Activated CD4-positive, alpha-beta T cell treated with anti-CD3 and anti-CD28 coated beads for 48 hours (primary cell): ENCODE results near the gene RXRB.

ENCODE experiments used
- DNase-seq: peaks from one replicate; pipeline ENCODE4 v3.0.0-alpha.2; 2020

Gene RXRB

DNA sequence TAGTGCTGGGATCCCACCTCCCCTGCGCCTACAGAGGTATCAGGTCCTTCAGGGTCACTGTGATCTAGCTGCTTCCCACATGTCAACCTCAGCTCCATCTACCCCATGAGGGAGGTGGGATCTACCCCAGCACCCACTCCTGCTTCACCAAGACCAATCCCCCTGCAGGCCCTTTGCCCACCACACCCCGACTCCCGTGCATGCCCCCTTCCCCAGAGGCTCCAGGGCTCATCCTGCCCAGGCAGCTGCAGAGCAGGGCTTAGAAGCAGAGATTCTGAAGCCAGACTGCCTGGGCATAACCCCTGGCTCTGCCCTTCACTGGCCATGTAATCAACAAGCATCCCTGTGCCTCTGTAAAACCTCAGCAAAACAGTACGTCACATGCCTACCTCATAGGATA lies 25.7 kb downstream of the RXRB start:
- no peak for DNase-seq

DNA sequence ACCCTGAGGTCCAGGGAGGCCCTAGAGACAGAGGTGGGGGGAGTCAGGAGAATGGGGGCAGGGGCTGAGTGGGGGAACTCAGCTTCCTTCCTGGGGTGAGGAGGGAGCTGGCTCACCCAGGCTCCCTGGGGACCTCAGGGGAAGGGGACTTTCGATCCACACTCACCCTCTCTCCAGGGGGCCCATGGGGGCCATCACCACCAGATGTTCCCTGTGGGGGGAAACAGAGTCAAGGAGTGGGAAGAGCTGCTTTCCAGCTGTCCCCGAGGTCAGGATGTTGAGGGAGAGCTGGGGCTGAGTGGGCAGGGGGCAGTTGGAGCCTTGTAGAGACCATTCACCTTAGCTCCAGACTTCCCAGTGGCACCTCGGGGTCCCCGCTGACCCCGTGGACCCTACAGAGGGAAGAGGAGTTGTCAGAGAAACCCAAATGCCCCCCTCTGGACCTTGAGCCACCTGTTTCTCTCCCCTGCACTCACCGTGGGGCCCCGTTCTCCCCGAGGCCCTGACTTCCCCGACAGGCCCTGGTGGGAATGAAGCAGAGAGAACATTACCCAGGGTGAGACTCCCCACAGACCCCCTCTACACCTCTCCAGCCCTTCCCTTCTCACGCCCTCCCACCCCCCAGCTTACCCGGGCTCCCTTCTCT lies 26.8 kb downstream of the RXRB start:
- DNase-seq, result no peak

DNA sequence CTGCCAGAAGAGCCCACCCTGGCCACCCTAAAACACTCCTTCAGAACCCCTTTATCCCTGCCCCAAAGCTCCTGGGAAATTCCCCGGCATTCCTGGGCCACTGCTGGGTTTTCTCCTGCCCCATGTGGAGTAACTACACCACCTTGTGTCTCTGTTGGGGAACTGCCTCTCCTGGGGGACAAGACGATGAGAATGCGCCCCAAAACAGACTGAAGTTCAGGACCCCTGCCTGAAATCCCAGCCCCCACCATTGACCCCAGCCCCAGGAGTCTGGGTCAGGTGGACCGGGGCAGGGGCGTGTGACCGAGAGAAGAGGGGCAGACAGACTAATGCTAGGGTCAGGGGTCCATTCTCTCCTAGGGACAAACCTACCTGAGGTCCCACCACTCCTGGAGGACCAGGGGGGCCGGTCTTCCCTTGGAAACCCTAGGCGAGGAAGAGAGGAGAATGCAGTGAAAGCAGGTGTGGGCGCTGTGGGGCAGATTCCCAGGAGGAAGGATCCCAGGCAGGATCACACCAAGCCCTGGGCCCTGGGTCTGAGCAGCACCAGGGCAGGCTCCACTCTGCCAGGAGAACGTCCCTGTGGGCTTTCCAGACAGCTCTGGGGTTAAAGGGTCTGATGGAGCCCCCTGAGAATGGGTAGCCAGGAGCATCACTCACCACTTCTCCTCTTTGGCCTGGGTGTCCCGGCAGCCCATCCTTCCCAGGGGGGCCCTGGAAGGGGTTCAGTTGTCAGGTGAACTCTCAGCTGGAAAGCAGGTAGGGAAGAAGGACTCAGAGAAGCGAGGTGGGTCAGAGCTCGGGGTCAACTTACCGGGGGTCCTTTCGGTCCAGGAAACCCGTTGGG lies 27.6 kb downstream of the RXRB start:
- no peak for DNase-seq

DNA sequence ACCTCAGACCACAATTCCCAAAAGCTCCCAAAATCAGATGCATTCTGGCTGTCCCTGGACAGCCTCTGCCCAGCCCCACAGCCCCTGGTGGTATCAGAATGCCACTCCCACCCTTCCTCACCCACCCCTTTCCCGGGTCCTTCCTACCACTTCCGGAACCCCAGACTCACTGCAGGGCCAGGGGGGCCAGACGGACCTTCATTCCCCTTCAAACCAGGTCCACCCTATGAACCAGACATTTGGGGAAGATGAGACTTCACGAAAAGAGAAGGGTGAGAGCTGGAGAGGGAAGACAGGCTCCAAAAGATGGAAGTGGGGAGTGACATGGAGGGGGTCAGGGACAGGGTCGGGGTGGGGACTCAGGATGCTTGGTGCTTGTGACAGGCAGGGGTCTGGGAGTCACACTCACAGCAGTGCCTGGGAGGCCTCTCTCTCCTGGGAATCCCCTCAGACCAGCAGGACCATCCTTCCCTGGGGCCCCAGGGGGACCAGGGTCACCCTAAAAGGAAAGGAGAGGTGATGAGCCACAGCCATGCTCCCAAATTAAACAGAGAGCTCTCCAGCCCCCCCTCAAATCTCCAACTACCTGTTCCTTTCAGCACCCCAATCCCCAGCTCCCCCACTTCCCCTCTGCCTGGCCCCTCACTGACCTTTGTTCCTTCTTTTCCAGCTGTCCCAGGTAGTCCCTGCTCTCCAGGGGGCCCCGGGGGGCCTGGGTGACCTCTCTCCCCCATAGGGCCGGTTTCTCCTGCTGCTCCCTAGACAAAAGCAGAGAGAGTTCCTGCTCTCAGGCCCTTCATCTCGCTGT lies 28.4 kb downstream of the RXRB start:
- DNase-seq, result no peak

DNA sequence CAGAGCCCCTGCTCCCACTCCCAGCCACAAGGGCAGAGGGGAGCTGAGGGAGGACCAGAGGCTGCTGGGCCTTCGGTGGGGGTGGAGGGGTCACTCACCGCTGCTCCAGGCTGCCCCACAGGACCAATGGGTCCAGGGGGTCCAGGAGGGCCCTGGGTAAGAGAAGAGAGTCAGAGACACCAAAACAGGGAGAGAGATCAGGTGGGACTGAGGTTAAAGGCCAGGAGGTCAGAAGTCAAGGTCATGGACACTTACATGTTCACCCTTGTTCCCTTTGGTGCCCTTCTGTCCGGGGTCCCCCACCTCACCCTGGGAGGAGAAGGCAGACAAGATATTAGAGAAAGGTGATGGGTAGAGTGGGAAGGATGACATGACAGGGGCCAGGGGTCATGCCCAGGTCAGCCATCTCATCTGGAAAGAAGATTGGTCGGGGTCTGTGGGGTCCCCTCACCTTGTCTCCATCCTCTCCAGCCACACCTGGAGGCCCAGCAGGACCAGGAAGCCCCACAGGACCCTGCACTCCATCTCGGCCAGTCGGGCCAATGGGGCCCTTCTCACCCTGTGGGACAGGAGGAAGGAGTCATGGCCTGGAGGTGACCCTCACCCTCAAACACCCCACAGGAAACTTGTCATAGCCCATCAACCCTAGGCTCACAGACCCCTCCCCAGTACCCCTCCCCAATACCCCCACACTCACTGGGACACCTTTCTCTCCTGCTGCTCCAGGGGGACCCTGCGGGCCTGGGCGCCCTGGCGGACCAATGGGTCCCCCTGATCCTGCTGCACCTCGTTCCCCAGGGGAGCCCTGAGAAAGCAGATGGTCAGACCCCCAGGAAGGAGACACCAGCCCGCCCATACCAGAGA lies 29.2 kb downstream of the RXRB start:
- no peak for DNase-seq

DNA sequence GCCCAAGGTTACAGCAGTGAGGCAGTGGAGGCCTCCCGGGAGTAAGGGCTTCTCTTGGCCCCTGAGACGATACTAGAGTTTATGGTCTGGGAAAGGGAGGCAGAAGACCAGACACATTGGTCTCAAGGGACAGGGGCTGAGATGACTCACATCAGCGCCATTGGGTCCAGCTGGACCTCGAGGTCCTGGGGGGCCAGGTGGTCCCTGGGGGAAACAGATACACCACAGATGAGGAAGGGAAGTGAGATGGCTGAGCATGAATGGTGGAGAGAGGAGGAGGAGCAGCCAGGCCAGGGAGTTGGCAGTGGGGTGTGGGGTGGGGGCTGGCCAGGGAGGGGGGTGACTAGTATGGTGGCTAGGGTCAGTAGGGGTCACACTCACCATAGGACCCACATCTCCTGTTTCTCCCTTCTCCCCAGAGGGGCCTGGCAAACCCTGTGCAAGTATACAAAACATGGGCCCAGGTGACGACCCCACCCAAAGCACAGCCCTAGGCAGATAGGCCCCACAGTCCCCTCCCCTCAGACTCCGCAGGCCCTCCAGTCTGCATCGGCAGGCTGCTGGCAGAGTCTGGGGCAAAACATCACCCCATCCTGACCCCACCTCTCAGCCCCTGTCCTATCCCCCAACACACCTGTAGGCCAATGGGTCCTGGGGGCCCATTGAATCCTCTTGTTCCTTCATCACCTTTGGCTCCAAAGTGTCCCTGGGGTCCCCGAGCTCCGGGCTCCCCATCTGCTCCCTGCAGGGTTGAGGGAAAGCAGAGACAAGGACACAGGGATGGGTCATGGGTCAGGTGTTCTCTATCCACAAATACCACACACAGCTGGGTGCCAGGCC lies 30.1 kb downstream of the RXRB start:
- no peak for DNase-seq

DNA sequence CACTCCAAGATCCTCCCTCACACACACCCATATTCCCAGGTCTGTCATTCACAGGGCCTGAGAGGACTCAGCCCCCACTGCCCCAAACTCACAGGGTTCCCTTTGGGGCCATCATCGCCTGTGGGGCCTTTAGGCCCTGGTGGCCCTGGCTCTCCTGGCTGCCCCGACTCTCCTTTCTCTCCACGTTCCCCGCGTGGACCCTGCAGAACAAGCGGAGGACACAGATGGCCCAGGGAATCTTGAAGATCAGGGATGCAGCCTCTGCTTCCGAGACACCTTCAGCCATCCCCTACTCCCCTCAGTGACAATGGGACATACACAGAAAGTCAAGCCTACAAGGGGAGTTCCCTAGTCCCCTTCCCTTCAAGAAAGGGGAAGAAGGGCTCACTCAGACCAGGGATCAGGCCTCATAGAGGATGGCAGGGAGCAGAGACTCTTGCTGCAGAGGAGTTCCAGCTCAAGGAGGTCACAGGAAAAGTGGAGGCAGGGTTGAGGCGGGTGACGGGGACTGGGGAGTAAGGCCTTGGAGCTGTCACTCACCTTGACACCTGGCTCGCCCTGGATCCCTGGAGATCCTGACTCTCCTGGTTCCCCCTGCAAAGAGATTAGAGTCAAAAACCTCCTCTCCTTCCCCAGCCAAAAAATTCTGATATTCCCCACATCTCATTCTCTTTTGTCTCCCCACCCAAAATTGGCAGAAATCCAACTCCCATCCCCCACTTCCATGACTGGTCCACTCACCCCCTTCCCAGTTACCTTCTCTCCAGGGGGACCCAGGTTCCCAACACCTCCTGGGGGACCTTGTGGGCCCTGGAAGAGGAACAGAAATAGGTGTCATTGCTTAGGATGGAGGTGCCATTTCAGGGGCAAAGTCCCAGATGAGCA lies 30.9 kb downstream of the RXRB start:
- no peak for DNase-seq

DNA sequence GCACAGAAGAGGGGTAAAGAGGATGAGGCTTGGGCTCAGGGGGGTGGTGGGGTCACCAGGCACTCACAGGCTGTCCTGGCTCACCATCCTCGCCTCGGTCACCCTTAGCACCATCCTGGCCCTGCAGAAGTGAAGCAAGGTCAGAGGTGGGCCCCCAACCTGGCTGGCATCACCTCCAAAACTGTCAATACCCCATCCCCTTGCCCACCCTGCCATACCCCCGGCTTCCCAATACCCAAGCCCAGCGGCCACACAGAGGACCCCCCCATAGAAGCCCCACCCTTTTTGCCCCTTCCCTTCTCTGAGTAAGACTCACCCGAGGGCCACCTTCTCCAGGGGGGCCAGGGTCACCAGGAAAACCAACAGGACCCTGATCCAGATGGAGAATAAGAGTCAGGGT lies 31.8 kb downstream of the RXRB start:
- no peak for DNase-seq

DNA sequence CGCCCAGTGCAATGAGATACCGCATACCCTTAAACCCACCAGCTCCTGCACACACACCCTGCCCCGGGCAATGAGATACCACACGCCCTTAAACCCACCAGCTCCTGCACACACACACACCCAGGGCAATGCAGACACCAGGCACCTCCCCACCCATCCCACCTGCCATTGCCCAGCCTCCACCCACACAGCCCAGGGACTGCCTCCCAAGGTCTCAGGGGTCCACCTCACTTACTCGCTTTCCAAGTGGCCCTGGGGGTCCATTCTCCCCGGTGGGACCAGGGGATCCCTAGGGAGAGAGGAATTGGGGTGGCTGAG lies 32.2 kb downstream of the RXRB start:
- DNase-seq, result no peak

DNA sequence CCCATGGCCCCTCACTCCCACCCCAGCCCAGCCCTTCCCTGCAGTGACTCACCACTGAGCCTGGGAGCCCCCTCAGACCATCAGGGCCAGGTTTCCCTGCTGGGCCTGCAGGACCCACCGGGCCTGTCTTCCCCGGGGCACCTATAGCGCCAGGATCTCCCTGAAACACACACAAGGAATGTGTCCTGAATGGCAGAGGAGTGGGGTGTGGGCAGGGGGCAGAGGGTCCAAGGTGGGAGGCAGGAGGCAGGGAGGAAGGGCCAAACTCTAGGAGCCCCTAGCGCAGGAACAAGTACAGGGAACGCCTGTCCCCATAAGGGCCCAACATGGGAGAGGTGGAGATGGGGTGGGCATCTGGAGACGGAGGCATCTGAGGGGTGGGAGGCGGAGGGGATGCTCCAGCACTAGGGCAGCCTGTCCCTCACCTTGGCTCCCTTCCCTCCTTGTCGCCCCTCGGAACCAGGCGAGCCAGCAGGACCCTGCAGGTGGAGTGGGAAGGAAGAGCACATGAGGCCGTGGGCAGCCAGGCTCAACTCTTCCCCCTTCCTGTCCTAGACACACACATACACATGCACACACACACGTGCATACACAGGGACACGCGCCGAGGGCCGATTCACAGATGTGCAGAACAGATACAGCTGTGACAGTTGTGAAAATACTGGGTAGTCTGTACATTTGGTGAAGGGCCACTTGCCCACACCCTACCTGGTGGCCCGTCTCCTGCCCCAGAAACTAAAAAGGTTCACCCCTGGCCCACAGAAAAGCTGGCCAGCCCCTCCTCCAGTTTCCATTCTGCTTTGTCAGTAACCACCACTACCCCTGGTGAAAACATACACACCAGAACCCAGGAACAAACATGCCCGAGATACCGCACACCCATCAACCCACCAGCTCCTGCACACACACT lies 32.8 kb downstream of the RXRB start:
- DNase-seq, result no peak

DNA sequence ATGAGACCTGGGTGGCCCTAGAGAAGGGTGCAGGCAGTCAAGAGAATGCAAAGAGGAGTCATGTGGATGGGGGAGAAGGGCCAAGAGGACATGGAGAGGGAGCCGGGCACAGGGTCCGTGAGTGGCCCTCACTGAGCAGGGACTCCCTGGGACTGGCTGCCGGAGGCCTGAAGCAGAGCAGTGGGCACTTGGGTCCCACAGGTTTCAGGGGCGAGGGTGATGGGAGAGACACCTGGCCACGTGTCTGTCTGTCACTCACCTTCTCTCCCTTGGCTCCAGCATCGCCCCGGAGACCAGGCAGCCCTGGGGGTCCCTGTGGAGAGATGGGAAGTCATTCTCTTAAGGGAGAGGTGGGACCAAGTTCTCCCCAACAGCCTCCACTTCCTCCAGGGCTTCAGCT lies 33.7 kb downstream of the RXRB start:
- no peak for DNase-seq

DNA sequence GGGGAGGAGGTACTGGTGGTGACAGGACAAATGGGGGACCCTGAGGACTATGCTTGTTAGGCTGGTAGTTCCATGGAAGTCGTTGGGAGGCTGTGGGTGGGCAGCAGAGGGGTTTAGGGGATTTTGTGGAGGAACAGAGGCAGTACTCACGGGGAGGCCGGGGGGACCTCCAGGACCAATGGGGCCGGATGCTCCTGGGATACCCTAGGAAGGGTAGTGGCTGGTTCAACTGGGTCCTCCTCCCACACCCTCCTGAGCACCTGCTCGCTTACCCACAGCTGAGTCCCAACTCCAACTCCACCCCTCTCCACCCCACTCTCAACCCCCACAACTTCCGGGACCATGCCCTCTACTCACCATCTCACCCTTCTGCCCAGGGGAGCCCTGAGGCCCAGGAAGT lies 34.1 kb downstream of the RXRB start:
- DNase-seq, result no peak

DNA sequence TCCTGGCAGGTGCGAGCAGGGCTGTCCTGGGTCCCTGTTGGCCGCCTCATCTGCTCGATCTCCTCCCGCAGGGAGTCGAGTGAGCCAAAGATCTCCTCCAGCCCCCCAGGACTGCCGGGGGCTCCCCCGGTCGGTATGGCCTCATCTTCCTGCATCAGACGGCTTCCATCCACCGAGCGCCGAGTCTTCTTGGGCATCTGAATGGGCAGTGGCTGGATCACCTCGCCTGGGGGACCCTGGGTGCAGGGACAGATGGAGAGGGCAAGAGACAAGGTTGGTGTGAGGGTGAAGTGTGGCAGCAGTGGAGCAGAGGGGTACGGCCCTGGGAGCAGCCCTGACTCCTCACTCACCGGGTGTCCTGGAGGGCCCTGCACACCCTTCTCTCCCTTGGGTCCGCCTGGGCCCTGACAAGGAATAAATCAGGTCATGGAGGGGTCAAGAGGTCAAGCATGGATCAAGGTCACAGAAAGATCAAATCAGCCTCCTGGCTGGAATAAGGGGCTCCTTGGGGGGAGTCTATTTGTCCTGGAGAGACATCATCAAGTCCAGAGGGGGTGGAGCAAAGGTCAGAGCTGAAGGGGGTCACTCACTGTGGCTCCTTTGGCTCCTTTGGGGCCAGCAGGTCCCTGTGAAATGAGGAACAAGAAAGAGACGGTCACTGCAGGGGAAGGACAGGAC lies 34.7 kb downstream of the RXRB start:
- DNase-seq, result no peak

DNA sequence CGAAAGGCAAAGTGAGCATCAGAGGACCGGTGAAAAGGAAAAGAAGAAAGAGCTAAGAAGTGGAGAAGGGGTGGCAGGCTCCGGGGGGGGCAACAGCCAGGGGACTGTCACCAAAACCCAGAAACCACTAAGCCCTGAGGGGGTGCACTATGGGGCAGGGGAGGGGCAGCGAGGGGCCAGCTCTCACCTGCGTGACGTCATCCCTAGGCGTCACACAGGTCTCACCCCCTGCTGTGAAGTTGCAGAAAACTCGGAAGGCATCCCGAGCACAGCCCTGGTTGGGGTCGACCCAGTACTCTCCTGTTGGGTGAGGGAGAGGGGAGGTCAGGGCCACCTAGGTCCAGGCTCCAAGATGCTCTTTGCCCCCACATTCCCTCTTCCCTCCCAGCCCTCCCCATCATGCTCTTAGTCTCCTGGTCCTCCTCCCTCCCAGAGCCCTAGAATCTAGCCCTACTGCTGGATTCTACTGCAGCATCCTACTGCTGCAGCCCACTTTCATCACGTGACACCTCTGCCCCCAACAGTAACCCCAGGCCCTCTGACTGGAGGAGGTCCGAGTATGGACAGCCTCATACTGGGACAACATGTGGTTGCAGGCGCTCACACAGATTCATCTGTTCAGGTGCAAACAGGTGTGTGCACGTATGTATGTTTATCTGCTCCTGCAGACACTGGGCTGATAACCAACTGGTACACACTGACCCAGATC lies 35.6 kb downstream of the RXRB start:
- DNase-seq, result no peak

DNA sequence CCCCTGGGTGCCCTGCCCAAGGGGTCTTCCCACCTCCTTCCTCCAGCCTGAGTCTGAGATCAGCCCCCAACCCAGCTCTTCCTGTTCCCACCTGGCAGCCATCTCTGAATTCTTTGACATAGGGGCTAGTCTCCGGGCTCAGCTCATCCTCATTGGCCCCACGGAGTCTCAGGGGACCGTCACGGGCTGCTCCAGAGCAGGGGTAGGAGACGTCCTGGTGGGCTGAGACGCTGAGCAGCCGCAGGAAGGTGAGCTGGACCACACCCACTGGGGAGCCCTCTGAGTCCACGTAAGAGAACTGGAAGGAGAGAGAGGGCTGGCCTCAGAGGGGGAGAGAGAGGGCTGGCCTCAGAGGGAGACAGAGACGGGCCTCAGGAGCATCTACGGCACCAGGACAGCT lies 36.3 kb downstream of the RXRB start:
- no peak for DNase-seq

DNA sequence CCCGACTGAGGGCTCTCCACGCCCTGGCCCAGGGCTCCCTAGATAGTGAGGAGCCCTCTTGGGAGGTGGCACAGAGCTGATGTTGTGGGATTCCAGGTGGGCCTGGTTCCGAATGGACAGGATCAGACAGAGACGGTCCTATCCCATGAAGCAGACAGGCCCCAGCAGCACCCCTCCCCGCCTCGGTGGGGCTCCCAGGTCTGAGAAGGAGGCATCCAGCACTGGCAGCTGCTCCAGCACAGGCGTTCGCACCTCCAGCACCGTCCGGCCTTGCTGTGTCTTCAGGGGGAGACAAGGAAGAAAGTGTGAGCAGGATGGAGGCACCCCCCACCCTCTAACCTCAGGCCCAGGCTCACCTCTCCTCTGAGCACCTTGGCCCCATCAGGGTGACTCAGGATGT lies 36.9 kb downstream of the RXRB start:
- no peak for DNase-seq

DNA sequence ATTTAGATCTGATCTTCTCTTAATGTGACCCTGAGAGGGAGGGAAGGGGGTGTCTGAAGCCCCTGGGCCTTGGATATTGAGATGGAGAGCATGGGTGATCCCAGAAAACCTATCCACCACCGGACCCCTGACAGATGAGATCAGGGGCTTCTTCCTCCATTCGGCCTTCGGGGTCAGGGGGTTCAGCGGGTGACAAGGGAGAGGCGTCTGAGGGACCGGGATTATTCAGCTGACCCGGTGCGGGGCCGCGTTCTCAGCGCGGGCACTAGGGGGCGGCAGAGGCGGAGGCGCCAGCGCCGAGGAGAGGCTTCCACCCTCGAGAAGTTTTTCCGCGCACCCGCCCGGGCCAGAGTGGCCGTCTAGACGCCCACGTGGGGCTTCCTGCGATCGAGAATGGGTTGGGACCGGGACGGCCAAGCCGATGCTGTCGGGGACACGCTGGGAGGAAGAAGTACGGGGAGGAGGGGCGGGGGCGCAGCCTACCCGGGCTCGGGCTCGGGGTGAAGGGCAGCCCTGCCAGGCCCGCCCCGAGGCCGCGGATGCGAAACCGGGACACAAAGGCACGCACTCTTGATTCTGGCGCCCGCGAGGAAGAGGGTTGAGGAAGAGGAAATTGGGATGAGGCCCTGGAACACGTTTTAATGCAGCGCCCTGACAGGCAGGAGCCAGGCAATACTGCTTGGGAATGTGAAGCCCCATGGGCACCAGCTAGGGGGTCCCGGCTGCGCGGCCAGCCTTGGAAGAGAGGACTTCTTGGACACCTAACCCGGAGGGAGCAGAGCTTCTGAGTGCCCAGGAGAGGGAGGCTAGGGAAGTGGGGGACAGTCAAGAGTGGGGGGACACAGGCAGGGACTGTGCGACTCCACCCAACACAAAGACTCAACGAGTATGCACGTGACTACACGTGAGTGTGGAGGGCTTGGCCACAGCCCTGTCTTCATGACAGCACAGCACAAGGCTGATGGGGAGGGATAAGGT lies 38.8 kb downstream of the RXRB start:
- peak; percentile 89 for DNase-seq
